WTC11 (cell line): Measurements from ENCODE around the gene CD79B. TPM values are rescaled to one million over a fixed set of nuclear protein-coding genes. Genes with fewer than 3 reads are reported as not detected.

Source experiments
- ATAC-seq: fragments of 200-7000 bp; cut with Tn5 transposase; 2 replicates; pipeline ENCODE4 v1.10.0; 2021; ENCODE audit warnings: mild to moderate bottlenecking, moderate library complexity
- CTCF ChIA-PET: fragments of 300-600 bp; sonication (Branson Sonifier 250); formaldehyde crosslinking; loops from one replicate; lab custom pipeline; 2021; ENCODE audit warnings: antibody characterized with exemption; lab: Charles Lee
- POLR2A ChIA-PET: fragments of 350-600 bp; sonication (Branson Sonifier 250); formaldehyde crosslinking; loops from one replicate; lab custom pipeline; 2021; ENCODE audit warnings: antibody characterized with exemption; lab: Charles Lee
- DNase-seq: peaks from one replicate; pipeline ENCODE4 v3.0.0; 2021; ENCODE audit warnings: low spot score
- H3K27ac Mint-ChIP-seq: 2 replicates; pipeline ENCODE4 v1.8.0; 2021; ENCODE audit warnings: mixed read lengths
- H3K27me3 Mint-ChIP-seq: 2 replicates; pipeline ENCODE4 v1.8.0; 2021; ENCODE audit warnings: low read depth, mild to moderate bottlenecking, moderate library complexity, mixed read lengths
- H3K36me3 Mint-ChIP-seq: 2 replicates; pipeline ENCODE4 v1.8.0; 2021; ENCODE audit warnings: mixed read lengths
- H3K4me1 Mint-ChIP-seq: 2 replicates; pipeline ENCODE4 v1.8.0; 2022; ENCODE audit warnings: mixed read lengths
- H3K4me3 Mint-ChIP-seq: 2 replicates; pipeline ENCODE4 v1.8.0; 2021; ENCODE audit warnings: mild to moderate bottlenecking, moderate library complexity, mixed read lengths
- H3K9me3 Mint-ChIP-seq: 2 replicates; pipeline ENCODE4 v1.8.0; 2021; ENCODE audit warnings: mixed read lengths
- ATF1 ChIP-seq: sonication (generic); formaldehyde crosslinking; IDR thresholded peaks from 2 replicates; pipeline ENCODE4 v1.8.1; 2023; ENCODE audit warnings: mild to moderate bottlenecking, moderate library complexity, missing genetic modification reagents
- ERG ChIP-seq: fragments of 250-450 bp; sonication (Bioruptor Pico); IDR thresholded peaks from 2 replicates; pipeline ENCODE4 v1.8.0; 2021; ENCODE audit warnings: mild to moderate bottlenecking
- ESRRA ChIP-seq: sonication (generic); formaldehyde crosslinking; IDR thresholded peaks from 2 replicates; pipeline ENCODE4 v1.8.1; 2022; ENCODE audit warnings: mild to moderate bottlenecking, missing genetic modification reagents, borderline replicate concordance
- GABPB1 ChIP-seq: sonication (generic); formaldehyde crosslinking; IDR thresholded peaks from 2 replicates; pipeline ENCODE4 v1.8.1; 2023; ENCODE audit warnings: mild to moderate bottlenecking, missing genetic modification reagents
- GRHL2 ChIP-seq: fragments of 250-450 bp; sonication (Bioruptor Pico); IDR thresholded peaks from 2 replicates; pipeline ENCODE4 v1.8.0; 2022; ENCODE audit warnings: mild to moderate bottlenecking, moderate library complexity; ENCODE audit not compliant: insufficient replicate concordance, severe bottlenecking
- JUN ChIP-seq: sonication (generic); formaldehyde crosslinking; IDR thresholded peaks from 2 replicates; pipeline ENCODE4 v1.8.0; 2023; ENCODE audit warnings: mild to moderate bottlenecking, missing genetic modification reagents
- NR1H2 ChIP-seq: sonication (generic); formaldehyde crosslinking; IDR thresholded peaks from 2 replicates; pipeline ENCODE4 v1.9.0; 2021; ENCODE audit warnings: mild to moderate bottlenecking, moderate library complexity, missing genetic modification reagents
- NR3C1 ChIP-seq: sonication (generic); formaldehyde crosslinking; conservative IDR thresholded peaks from 2 replicates; pipeline ENCODE4 v1.8.1; 2023; ENCODE audit warnings: low read depth, mild to moderate bottlenecking, missing genetic modification reagents
- PRRX2 ChIP-seq: fragments of 250-450 bp; sonication (Bioruptor Pico); IDR thresholded peaks from 2 replicates; pipeline ENCODE4 v1.8.0; 2021; ENCODE audit warnings: mild to moderate bottlenecking
- RELA ChIP-seq: sonication (generic); formaldehyde crosslinking; IDR thresholded peaks from 2 replicates; pipeline ENCODE4 v1.8.1; 2022; ENCODE audit warnings: missing genetic modification reagents, mild to moderate bottlenecking, borderline replicate concordance
- ZNF121 ChIP-seq: sonication (generic); formaldehyde crosslinking; IDR thresholded peaks from 2 replicates; pipeline ENCODE4 v1.8.0; 2023; ENCODE audit warnings: missing genetic modification reagents
- ZNF281 ChIP-seq: sonication (generic); formaldehyde crosslinking; IDR thresholded peaks from 2 replicates; pipeline ENCODE4 v1.8.0; 2023; ENCODE audit warnings: mild to moderate bottlenecking, missing genetic modification reagents
- ZNF671 ChIP-seq: fragments of 250-450 bp; sonication (Bioruptor Pico); IDR thresholded peaks from 2 replicates; pipeline ENCODE4 v1.8.0; 2021; ENCODE audit warnings: mild to moderate bottlenecking
- total RNA-seq: library from RNA; stranded (reverse); gene quantifications from 3 replicates; pipeline ENCODE4 v1.2.3, GENCODE V29; 2021
- TF ChIP-seq, protein P1 (sequence below): sonication (generic); formaldehyde crosslinking; IDR thresholded peaks from 2 replicates; pipeline ENCODE4 v1.8.1; 2022; ENCODE audit warnings: missing genetic modification reagents, borderline replicate concordance
- TF ChIP-seq, protein P2 (sequence below): sonication (generic); formaldehyde crosslinking; IDR thresholded peaks from 2 replicates; pipeline ENCODE4 v1.8.1; 2023; ENCODE audit warnings: mild to moderate bottlenecking, missing genetic modification reagents
- TF ChIP-seq, protein P3 (sequence below): sonication (generic); formaldehyde crosslinking; IDR thresholded peaks from 2 replicates; pipeline ENCODE4 v1.8.0; 2023; ENCODE audit warnings: missing genetic modification reagents
- TF ChIP-seq, protein P4 (sequence below): fragments of 250-450 bp; sonication (Bioruptor Pico); IDR thresholded peaks from 2 replicates; pipeline ENCODE4 v1.9.0; 2021; ENCODE audit warnings: mild to moderate bottlenecking
- TF ChIP-seq, protein P5 (sequence below): sonication (generic); formaldehyde crosslinking; IDR thresholded peaks from 2 replicates; pipeline ENCODE4 v1.8.0; 2022; ENCODE audit warnings: mild to moderate bottlenecking, missing genetic modification reagents

CD79B gene
- total RNA-seq, 1 experiment from 2014 or later: 3.0 TPM

- ATAC-seq (no peak), DNase-seq (no peak)
- H3K27ac Mint-ChIP-seq: no peak overlapping the region
- peaks cover 3% of the 10 kb centered on the region; the same call in 1 of the 2 replicates for H3K27me3 Mint-ChIP-seq
- H3K4me3 Mint-ChIP-seq: no peak overlapping the region
- POLR2A ChIA-PET: no interaction called here
- CTCF ChIA-PET: interaction anchor here (1.1 kb wide), 1 partner anchor 32 kb away, joined by 3 read pairs; no protein-coding TSS in a partner anchor
- TF ChIP-seq ZNF121 (CRISPR knock-in tag) (no peak), GABPB1 (CRISPR knock-in tag) (no peak), ERG (CRISPR knock-in tag) (no peak), PRRX2 (CRISPR knock-in tag) (no peak), RELA (CRISPR knock-in tag) (no peak), ESRRA (CRISPR knock-in tag) (no peak), NR3C1 (no peak), GRHL2 (no peak), NR1H2 (no peak), ATF1 (no peak), ZNF671 (CRISPR knock-in tag) (no peak), ZNF281 (no peak), JUN (CRISPR knock-in tag) (no peak)
- TF ChIP-seq, protein P1, sequence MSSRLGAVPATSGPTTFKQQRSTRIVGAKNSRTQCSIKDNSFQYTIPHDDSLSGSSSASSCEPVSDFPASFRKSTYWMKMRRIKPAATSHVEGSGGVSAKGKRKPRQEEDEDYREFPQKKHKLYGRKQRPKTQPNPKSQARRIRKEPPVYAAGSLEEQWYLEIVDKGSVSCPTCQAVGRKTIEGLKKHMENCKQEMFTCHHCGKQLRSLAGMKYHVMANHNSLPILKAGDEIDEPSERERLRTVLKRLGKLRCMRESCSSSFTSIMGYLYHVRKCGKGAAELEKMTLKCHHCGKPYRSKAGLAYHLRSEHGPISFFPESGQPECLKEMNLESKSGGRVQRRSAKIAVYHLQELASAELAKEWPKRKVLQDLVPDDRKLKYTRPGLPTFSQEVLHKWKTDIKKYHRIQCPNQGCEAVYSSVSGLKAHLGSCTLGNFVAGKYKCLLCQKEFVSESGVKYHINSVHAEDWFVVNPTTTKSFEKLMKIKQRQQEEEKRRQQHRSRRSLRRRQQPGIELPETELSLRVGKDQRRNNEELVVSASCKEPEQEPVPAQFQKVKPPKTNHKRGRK (CRISPR knock-in tag): no peak
- TF ChIP-seq, protein P2, sequence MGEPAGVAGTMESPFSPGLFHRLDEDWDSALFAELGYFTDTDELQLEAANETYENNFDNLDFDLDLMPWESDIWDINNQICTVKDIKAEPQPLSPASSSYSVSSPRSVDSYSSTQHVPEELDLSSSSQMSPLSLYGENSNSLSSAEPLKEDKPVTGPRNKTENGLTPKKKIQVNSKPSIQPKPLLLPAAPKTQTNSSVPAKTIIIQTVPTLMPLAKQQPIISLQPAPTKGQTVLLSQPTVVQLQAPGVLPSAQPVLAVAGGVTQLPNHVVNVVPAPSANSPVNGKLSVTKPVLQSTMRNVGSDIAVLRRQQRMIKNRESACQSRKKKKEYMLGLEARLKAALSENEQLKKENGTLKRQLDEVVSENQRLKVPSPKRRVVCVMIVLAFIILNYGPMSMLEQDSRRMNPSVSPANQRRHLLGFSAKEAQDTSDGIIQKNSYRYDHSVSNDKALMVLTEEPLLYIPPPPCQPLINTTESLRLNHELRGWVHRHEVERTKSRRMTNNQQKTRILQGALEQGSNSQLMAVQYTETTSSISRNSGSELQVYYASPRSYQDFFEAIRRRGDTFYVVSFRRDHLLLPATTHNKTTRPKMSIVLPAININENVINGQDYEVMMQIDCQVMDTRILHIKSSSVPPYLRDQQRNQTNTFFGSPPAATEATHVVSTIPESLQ (CRISPR knock-in tag): no peak
- TF ChIP-seq, protein P3, sequence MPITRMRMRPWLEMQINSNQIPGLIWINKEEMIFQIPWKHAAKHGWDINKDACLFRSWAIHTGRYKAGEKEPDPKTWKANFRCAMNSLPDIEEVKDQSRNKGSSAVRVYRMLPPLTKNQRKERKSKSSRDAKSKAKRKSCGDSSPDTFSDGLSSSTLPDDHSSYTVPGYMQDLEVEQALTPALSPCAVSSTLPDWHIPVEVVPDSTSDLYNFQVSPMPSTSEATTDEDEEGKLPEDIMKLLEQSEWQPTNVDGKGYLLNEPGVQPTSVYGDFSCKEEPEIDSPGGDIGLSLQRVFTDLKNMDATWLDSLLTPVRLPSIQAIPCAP (CRISPR knock-in tag): no peak
- TF ChIP-seq, protein P4, sequence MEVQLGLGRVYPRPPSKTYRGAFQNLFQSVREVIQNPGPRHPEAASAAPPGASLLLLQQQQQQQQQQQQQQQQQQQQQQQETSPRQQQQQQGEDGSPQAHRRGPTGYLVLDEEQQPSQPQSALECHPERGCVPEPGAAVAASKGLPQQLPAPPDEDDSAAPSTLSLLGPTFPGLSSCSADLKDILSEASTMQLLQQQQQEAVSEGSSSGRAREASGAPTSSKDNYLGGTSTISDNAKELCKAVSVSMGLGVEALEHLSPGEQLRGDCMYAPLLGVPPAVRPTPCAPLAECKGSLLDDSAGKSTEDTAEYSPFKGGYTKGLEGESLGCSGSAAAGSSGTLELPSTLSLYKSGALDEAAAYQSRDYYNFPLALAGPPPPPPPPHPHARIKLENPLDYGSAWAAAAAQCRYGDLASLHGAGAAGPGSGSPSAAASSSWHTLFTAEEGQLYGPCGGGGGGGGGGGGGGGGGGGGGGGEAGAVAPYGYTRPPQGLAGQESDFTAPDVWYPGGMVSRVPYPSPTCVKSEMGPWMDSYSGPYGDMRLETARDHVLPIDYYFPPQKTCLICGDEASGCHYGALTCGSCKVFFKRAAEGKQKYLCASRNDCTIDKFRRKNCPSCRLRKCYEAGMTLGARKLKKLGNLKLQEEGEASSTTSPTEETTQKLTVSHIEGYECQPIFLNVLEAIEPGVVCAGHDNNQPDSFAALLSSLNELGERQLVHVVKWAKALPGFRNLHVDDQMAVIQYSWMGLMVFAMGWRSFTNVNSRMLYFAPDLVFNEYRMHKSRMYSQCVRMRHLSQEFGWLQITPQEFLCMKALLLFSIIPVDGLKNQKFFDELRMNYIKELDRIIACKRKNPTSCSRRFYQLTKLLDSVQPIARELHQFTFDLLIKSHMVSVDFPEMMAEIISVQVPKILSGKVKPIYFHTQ: no peak
- TF ChIP-seq, protein P5, sequence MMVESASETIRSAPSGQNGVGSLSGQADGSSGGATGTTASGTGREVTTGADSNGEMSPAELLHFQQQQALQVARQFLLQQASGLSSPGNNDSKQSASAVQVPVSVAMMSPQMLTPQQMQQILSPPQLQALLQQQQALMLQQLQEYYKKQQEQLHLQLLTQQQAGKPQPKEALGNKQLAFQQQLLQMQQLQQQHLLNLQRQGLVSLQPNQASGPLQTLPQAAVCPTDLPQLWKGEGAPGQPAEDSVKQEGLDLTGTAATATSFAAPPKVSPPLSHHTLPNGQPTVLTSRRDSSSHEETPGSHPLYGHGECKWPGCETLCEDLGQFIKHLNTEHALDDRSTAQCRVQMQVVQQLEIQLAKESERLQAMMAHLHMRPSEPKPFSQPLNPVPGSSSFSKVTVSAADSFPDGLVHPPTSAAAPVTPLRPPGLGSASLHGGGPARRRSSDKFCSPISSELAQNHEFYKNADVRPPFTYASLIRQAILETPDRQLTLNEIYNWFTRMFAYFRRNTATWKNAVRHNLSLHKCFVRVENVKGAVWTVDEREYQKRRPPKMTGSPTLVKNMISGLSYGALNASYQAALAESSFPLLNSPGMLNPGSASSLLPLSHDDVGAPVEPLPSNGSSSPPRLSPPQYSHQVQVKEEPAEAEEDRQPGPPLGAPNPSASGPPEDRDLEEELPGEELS: no peak
- H3K36me3 Mint-ChIP-seq: no peaks in the 10 kb centered on the region
- H3K9me3 Mint-ChIP-seq: no peaks in the 10 kb centered on the region
- H3K4me1 Mint-ChIP-seq: peaks cover 21% of the 10 kb centered on the region
Observed at GRCh38 chr17:63914471-63914870, 17.7 kb downstream of the CD79B start.
